ENCODE results near the gene OR5K1.

Gene OR5K1

GRCh38 chr3:98518816-98519215, 55.8 kb downstream of the OR5K1 start:
- no peak for DNase-seq

- no peak for DNase-seq
Observed at GRCh38 chr3:98519351-98519750, 56.4 kb downstream of the OR5K1 start.

- peak; percentile 78 for DNase-seq
Observed at GRCh38 chr3:98521897-98522543, 59.0 kb downstream of the OR5K1 start.
